NOMO-1 treated with DMSO at 0.1 percent for 48 hours (cell line): ENCODE measurements around the gene MAGI2.
"Not testable (repeated sequence)": the region's sequence is repeated elsewhere in the genome, so short reads cannot be mapped to it uniquely, and the experiment has no call there.

ENCODE experiments used
- DNase-seq: peaks from one replicate; lab custom pipeline; 2025; ENCODE audit not compliant: unreplicated experiment; lab: John Stamatoyannopoulos, UW

MAGI2 gene

DNA sequence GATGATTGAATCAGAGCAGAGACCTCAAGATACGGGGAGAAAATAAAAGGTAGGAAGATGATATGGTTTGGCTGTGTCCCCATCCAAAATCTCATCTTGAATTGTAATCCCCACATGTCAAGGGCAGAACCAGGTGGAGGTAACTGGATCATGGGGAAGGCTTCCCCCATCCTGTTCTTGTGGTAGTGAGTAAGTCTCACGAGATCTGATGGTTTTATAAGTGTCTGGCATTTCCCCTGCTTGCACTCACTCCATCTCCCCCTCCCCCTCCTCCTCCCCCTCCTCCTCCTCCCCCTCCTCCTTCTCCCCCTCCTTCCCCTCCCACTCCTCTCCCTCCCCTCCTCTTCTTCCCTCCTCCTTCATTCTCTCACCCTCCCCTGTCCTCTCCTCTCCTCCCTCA is 950.2 kb downstream of the MAGI2 start:
- DNase-seq = not testable (repeated sequence)

DNA sequence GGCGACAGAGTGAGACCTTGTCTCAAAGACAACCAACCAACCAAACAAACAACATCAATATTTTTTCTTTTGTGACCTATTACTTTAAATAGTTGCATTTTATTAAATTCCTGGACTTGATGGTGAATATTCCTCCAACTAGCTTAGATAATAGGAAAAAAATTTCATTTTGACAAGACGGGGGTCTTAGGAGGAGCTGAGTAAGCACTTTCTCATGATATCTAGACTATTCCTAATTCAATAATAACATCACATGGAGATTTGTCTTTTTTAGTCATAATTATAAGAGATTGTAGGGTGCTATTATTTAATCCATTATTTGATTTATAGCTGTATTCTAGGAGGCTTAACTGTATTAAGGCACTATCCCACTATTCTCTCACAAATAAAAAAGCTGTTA is 952.4 kb downstream of the MAGI2 start:
- DNase-seq = no peak

DNA sequence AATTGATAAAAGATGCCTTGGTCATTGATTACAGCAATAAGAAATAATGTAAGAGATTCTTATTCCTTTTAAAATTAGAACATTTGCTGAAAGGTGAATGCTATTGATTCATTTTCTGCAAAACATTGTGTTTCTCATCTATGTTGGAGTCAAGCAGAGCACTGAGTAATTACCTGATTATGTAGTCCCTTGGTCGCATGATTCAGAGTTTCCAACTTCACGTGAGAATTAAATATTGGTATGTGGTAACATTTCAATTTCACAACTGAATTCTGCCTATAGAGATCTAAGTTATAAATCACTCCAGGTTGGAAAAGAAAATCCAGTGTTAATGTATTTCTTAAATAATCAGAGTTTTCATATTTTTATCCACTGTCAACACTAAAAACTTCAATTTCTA is 953.5 kb downstream of the MAGI2 start:
- no peak for DNase-seq

DNA sequence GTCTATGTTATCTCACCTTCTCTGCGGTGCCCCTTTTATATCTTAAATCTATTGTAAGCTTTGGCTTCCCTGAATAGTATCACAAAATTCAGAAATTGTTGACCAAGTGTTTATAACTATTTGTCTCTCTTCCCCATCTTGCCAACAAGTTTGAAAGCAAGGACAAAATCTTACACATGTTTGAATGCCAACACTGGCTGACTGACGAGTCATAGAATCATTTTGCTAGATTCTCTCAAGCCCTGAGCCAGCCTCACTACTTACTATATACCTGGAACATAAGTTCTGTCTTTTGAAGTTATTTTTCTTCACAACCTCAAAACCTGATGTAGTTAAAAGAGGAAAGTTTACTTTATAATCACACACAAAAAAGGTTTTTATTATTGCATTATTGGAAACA is 954.2 kb downstream of the MAGI2 start:
- DNase-seq = no peak

DNA sequence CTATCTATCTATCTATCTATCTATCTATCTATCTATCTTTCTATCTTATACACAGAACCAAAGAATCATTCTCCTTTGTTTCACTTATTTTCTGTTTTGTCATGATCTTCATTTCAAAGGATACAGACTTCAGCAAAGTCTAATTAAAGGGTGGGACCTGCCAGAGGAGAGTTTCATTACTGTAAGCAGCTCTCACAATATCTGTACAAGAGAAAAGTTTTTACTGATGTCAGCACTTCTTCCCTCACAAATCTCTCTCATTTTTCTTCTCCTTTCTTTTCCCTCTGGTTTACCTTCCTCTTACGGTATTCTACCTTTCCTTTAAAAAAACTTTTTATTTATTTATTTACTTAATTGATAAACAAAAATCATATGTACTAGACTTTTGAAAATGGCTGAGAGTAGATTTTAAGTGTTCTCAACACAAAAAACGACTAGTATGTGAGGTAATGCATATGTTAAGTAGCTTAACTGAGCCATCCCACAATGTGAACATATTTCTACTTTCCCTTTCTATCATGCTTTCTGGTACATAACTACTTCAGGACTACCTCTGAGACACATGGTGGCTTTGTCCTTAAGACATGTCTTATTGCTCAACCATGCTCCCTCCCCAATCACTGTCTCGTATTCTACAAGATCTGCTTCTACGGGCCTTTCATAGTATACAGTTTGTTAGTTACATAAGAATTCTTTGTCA is 955.6 kb downstream of the MAGI2 start:
- DNase-seq = no peak

DNA sequence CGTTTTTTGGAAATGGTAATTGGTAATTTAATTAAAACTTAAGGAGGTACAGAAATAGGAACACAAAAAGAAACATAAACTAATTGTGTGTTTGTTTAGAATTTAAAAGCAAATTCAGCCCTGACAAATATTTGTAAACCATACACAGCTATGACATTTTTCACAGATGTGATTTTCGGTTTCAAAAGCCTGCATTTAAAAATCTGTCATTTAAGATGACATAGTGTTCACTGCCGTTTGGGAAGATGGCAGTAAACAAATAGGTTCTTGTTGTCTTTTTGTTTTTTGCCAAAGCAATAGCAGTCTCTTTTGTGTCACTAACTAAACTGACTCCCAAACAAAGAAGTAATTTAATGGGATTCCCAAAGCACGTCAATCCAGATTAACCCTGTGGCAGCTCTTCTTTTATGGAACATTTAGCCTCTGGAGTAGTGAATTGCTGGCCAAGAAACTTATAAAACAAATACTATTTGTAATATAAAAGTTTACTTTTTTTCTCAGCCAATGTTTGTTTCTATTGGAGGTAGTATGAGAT is 957.3 kb downstream of the MAGI2 start:
- DNase-seq = no peak

DNA sequence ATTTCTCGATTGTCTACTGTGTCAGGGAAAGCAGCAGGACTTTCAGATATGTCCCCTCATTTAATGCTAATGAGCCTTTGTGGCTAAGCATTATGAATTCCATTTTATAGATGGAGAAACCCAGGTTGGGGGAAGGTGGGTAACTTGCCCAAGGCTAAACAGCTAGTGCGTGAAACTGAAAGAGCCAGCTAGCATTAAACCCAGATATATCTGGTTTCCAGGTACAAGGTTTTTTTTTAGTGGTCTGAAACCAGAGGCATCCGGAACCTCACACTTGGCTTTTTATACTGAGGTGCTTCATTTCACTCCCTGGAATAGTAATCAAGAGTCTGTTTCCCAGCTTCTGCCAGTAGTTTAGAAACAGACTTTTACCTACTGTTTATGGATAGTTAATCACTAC is 960.1 kb downstream of the MAGI2 start:
- no peak for DNase-seq

DNA sequence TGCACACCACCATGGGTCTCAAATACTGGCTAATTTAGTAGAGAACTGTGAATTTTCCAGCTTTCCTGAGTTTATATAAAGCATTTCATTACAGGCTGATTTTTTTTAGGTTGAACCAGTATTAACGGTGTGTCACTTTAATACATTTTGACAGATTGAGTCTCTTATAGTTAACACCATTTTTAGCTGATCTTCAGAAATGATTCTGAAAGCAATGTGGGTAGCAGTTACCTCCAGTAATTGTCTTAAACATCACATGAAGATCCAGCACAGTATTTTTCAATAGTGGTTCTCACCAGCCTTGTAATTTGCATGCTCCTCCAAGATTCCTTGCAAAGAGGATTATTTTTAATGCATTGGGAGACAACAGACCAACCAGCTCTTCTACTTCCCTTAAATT is 961.3 kb downstream of the MAGI2 start:
- no peak for DNase-seq

DNA sequence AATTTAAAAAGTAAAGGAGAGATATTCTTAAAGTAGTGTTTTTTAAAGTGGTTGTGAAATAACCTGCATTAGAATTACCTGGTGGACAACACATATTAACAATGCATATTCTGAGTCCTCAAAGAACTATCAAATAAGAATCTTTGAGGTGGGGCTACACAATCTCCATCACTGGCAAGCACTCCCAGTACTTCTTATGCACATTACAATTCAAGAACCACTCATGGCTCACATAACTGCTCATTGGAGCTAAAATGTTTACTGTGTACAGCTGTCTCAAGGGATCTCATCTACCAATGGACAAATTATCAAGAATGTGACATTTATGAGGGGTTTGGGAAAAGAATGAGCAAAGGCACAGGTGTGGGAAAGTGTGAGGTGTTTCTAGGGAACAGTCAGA is 962.9 kb downstream of the MAGI2 start:
- no peak for DNase-seq

DNA sequence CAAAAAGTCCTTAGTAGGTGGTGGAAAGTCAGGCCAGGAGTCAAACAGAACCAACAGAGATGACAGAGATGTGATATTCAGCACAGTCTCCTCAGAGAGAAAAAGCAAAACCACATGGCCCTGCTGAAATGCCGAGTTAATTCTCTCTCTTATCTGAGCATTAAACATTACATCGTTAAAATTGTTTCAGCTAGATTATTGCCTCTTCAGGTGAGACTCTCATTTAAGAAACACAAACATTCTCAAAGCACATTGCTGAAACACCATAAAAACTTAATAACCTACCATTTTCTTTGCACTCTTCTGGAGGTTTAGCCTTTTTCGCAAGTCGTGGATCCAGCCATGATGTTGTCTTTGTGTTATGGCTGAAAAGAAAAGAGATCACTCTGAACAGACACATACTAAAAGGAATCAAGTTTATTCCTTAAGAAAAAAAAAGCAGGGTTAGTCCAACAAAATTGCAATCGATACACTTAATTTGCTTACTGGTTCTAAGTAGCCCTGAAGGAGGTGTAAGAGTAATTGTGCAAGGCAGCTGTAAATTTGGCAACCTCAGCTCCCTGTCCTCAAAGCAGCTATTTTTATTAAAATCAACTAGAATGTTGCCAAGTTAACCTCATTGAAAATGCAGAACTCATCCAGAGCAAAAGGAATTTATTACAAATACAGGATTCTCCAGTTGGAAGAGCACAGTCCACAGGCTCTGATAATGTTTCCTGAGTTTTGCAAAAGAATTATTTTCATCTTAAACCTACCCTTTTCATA is 963.8 kb downstream of the MAGI2 start:
- DNase-seq = no peak

DNA sequence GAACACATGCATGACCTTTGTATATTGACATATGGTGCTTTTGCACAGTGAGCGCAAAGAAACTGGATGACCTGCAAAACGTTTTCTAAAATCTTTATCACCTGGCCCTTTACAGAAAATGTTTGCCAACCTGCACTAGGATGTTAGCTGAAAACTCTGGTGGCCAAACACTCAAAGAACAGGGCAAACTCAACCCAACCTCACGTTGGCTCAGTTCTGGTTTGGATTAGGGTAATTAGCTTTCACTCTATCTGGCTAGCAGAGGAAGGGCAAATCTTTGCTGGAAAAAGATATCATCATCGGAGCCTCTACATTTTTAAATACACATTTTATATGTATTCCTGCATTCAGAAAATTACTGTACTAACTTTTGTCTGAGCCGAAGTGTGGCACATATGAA is 966.0 kb downstream of the MAGI2 start:
- no peak for DNase-seq

DNA sequence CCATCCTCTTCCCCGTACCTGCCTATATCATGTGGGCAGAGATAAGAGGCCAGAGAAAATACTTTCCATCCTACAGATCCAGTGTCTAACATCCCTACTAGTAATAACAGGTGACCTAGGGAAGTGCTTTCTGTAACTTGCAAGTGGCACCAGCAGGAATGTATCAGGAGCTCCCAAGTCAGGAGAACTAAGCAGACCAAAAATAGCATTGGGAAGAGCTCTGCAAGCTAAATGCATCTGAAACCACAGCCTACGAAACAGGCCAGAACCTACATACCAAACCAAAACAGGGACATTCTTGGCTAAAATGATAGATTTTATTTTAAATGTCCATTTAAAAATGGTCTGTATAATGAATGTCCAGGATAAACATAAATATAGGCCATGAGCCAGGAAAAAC is 974.1 kb downstream of the MAGI2 start:
- no peak for DNase-seq

DNA sequence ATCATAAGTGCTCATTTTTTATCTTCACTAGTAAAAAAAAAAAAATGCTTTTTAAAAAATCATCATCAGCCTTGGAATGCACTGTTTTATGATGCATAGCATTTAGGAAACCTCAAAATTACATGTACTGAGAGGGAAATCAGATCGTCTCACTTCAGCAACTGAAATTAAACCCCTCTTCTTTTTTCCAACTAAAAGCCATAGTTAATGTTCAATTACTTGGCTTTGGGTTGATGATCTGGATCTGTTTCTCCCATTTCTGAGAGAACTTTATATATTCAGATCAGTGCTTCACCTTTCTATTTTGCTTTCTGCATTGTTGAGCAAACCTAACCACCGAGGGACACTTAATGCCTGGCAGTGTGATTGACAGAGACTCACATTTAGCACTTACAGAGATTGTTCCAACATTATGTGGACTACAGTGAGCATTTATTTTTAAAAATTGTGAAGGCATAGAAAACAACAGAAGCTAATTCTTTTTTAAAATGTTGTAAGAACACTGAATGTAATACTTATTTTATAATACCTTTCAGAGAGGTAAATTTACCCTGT is 976.5 kb downstream of the MAGI2 start:
- no peak for DNase-seq

DNA sequence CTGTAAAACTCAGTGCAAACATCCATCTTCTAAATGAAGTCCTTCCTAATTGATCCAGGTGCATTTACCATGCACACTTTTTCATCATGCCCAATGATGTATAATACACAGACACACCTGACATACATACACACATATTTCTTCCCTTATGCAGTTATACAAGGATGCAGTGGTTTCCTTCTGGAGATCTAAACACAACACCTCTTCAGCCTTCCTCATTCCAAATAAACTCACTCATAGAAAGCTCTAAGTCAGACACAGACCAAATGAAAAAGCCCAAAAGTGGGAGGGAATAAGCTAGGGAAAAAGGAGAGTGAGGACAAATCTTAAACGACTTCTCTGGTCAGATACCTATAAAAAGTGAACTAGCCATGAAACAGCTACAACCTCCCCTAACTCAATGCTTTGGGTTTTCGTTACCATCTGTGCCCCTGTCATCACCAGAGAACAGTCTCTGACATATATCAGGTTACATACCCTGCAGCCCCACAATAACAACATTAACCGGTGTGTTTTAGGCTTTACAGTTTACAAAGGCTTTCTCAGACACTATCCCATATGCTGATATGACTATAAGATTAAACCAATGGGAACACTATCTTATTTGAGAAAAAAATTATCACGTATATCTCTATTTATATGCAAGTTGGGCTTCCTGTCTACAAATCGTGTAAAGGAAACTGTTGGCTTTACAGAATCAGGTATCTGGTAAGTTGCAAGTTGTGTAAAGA is 979.7 kb downstream of the MAGI2 start:
- DNase-seq = no peak

DNA sequence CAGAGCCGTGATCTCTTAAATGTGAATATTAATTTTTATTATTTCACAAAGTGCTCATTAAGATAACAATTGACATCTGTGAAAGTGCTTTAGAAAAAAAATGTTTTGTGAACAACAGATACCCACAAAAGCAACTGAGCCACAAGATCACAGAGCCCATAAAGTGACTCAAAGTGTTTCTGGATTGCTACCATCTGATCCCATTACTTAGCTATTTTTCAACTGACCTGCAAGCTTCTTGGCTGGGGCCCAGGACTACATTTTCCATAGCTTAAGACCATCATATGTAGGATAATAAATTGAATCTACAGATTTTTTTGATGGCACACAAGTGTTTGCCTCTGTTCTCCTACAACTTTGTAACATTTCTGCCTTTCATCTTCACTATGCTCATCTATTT is 980.4 kb downstream of the MAGI2 start:
- no peak for DNase-seq

DNA sequence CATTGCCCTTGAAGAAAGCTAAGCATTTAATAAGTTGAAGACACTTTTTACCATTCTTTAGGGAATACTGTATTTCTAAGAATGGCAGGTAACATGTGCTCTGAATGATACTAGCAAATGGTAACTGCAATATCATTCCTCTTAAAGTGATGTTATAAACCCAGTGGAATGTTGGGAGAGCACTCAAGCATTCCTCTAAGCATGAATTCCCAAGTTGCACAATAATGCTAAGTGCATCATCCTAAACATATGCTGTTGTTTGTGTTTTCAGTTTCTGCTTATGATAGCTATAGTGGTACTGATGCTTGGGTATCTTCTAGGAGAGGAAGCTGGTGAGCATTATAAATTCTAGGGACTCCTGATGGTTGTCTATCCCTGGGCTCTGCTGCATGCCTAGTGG is 980.9 kb downstream of the MAGI2 start:
- DNase-seq = no peak

DNA sequence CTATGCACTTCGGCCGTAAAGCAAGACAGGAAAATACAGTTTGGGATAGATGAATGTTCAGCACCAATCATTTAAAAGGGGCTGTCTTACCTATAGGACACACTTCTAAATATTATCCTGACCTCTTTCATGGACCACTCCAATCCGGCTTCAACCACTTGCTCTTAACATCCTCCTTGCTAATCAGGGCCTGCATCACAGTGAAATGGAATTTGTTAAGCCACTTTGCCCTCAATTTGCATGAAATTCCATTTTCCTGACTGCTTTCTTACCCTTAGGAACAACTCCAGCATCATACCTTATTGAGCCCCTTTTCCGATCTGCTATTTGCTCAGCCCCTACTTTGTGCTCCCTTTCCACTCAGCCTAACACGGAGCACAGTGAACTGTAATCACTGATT is 987.6 kb downstream of the MAGI2 start:
- no peak for DNase-seq

DNA sequence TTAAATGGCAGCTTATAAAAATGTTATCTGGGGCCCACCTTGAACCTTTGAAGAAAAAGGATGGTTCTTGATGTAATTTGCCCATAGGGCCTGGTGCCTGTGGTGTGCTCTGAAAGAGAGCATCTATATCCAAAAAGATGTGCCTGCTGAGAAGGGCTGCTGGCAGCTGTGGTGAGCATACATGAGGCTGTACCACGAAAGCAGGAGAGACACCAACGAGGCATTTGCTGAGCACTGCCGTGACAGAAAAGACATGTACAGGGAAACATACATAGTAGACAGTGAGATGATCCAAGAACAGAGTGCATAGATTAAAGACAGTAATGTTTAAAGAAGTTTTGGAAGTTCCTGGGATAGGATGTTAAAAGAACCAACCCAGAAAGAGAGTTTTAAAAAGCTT is 990.4 kb downstream of the MAGI2 start:
- no peak for DNase-seq

DNA sequence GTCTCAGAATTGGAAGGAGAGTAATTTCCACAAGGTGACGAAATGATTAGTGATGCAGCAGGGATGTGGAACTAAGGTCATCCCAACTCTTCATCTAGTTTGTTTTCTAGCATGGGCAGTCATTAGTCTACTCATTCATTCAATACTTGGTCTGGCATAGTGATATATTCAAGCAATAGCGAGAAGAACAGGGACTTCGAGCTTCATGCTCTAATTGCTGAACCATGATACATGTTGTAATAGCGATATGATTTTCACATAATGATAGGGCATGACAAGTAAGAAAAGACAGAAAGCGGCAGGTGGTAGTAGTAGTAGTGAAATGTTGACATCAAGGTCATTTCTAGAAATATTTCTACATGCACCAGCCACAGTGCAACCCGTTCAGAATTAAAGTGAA is 1002.8 kb downstream of the MAGI2 start:
- DNase-seq = no peak

DNA sequence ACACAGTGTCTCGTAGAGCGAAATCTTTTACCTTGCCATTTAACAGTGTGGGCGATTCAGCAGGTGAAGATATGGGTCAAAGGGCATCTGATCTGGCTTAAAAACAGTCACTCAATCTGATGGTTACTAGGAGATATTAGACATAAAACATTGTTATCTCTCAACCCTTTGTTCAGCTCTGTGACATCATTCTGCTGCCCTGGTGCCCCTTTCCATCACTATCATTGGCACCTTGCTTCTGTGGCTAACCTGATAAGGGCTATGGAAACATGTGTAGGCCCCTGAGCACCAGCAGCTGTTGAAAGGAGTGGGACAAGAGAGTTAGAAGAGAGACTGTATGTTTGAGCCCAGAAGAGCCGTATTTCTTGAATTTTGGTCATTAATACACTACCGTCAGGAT is 1004.6 kb downstream of the MAGI2 start:
- DNase-seq = no peak

DNA sequence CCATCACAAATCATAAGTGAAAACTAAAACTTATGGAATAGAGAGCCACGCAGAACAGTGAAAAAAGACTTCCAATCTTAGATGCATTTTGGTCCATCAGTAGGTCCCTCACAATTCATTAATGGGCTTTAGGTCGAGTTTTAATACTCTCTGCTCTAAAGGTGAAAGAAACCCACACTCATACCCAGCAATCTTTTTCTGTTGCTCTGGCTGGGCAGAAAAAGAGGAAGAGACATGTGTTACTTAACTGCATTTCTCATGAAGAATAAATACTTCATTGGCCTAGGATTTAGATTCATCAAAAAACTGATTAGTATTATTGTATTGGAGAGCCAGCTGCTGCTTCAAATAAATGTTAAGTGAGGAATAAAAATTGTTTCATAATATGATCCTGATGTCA is 1009.2 kb downstream of the MAGI2 start:
- DNase-seq = peak; percentile 21

DNA sequence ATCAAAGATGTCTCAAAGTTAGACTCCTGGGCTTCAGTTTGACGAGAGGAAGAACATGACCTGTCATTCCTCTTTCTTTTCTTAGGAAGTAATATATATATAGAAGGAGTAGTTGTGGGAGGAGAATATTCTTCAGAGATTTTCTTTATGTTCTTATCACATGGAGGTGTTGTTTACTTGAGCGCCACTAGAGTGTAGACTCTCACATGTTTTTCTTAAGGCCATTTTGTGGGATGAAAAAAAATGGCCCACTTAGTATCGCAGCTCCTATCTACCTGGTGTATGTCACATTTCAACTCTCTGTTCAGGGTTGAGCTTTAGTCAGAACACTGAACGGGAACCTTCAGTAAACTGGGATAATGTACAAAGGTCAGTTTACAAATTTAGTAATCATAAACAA is 1009.7 kb downstream of the MAGI2 start:
- DNase-seq = no peak
